Transverse colon (tissue), 4 donors: ENCODE measurements around the gene POMC. TPM values are rescaled to one million over a fixed set of nuclear protein-coding genes. Genes with fewer than 3 reads are reported as not detected.
"Not testable (repeated sequence)": the region's sequence is repeated elsewhere in the genome, so short reads cannot be mapped to it uniquely, and the experiment has no call there.

Experiments used
- DNase-seq: peaks from one replicate; pipeline ENCODE4 v3.0.0-alpha.2; 2019
- H3K27ac ChIP-seq, 4 donors: fragments of 200-600 bp; sonication (generic); 2 replicates each; pipeline ENCODE4 v1.5.1; 2016 to 2018; ENCODE audit warnings: inconsistent platforms in 4 of 4
- H3K27me3 ChIP-seq: fragments of 200-600 bp; sonication (generic); 2 replicates; pipeline ENCODE4 v1.5.1; 2017; ENCODE audit warnings: inconsistent platforms
- H3K36me3 ChIP-seq, 4 donors: fragments of 200-600 bp; sonication (generic); 2 replicates each; pipeline ENCODE4 v1.5.1; 2017 to 2019; ENCODE audit warnings: inconsistent platforms in 4 of 4
- H3K4me1 ChIP-seq, 4 donors: fragments of 200-600 bp; sonication (generic); 2 replicates each; pipeline ENCODE4 v1.5.1; 2017 to 2020; ENCODE audit warnings: inconsistent platforms in 4 of 4
- H3K4me3 ChIP-seq, 4 donors: fragments of 200-600 bp; sonication (generic); 1 replicate in 1 of 4; 2 replicates in 3 of 4; pipeline versions ENCODE4 v1.5.1 to v1.6.1; 2017 to 2019; ENCODE audit warnings: inconsistent platforms in 4 of 4
- H3K9me3 ChIP-seq, 2 donors: fragments of 200-600 bp; sonication (generic); 2 replicates each; pipeline ENCODE4 v1.5.1; 2017 to 2019; ENCODE audit warnings: inconsistent platforms in 2 of 2
- CTCF ChIP-seq, 5 experiments: fragments of 200-600 bp in 3 of 5; fragments of 450-650 bp in 2 of 5; sonication (generic) in 3 of 5; IDR thresholded peaks; 1 replicate in 2 of 5; 2 replicates in 3 of 5; pipeline ENCODE4 v1.5.1; 2016 to 2017; ENCODE audit warnings: antibody characterized with exemption in 5 of 5, inconsistent platforms in 3 of 5, mild to moderate bottlenecking in 2 of 5, moderate library complexity in 1 of 5
- EP300 ChIP-seq: sonication (generic); formaldehyde crosslinking; IDR thresholded peaks from one replicate; pipeline ENCODE4 v1.6.1; 2017; ENCODE audit warnings: antibody characterized with exemption, low read depth
- POLR2A ChIP-seq: fragments of 450-650 bp; IDR thresholded peaks from one replicate; pipeline ENCODE4 v1.6.1; 2016; ENCODE audit warnings: antibody characterized with exemption, mild to moderate bottlenecking, moderate library complexity
- POLR2AphosphoS5 ChIP-seq, 3 donors: sonication (generic); formaldehyde crosslinking; IDR thresholded peaks; one replicate each; pipeline ENCODE4 v1.6.1; 2016; ENCODE audit warnings: antibody characterized with exemption in 3 of 3
- WGBS, 2 donors: methylation state at CpG; one replicate each; pipeline ENCODE4 v1.1.5; 2018; ENCODE audit warnings: low coverage in 1 of 2; 5-methylcytosine and 5-hydroxymethylcytosine counted together
- in situ Hi-C, 4 donors: fragments of 200-750 bp; cut with MboI; loops; one replicate each; pipeline versions ENCODE4 v1.15.0 to v1.15.1; 2017; ENCODE audit warnings: low sequenced_read_pairs in 3 of 4, low pct_ligation_motif_present in 1 of 4, low pct_unique_long_range_greater_than_20kb in 1 of 4
- intact Hi-C: fragments of 100-400 bp; cut with DNase I; formaldehyde crosslinking; loops from one replicate; pipeline ENCODE4 v1.15.1; 2023; ENCODE audit warnings: low total_unique reads
- total RNA-seq, 4 donors: library from RNA; depleted of rRNA; stranded (reverse); fragments of >200 nt; gene quantifications; one replicate each; pipeline ENCODE4 v1.1.0, GENCODE V29; 2016

POMC gene
- total RNA-seq, 4 donors from 2014 or later, result 7.9 to 9.0 TPM; not detected in 2

- TF ChIP-seq POLR2A (no peak), CTCF (IDR thresholded peaks at IDR 0.05) (no peak)
- Histone ChIP-seq H3K9me3 (no peaks in the 10 kb centered on the region), H3K27me3 (no peaks in the 10 kb centered on the region), H3K4me3 (no peak overlapping the region), H3K4me1 (no peaks in the 10 kb centered on the region), H3K27ac (no peak overlapping the region), H3K36me3 (no peaks in the 10 kb centered on the region)
- in situ Hi-C loops, result no loop called here
- intact Hi-C loops, result no loop called here
- 68 to 82% methylated on average over 2 to 10 of the region's 10 CpGs for WGBS, 2 donors
- DNase-seq, result no peak
These were observed 13.0 kb downstream of the POMC start for GRCh38 chr2:25155401-25155800.

GRCh38 chr2:25151718-25152117, 16.7 kb downstream of the POMC start:
- WGBS, 2 donors, result 84% methylated on average over 12 of the region's 12 CpGs; no CpG with 5 or more reads in 1 of the 2 donors
- H3K4me3 ChIP-seq, result no peak overlapping the region
- H3K9me3 ChIP-seq, result no peaks in the 10 kb centered on the region
- in situ Hi-C loops, result no loop called here
- H3K4me1 ChIP-seq, result no peaks in the 10 kb centered on the region
- intact Hi-C loops, result no loop called here
- no peaks in the 10 kb centered on the region for H3K27me3 ChIP-seq
- no peak overlapping the region for H3K27ac ChIP-seq
- TF ChIP-seq POLR2A (no peak), POLR2AphosphoS5 (IDR thresholded peaks at IDR 0.05) (no peak), EP300 (no peak), CTCF (IDR thresholded peaks at IDR 0.05) (no peak)
- DNase-seq, result no peak
- H3K36me3 ChIP-seq, result no peaks in the 10 kb centered on the region

GRCh38 chr2:25150993-25151392, 17.4 kb downstream of the POMC start:
- H3K4me1 ChIP-seq, intact Hi-C loops, H3K9me3 ChIP-seq, in situ Hi-C loops, H3K27ac ChIP-seq, DNase-seq, H3K4me3 ChIP-seq, H3K27me3 ChIP-seq, H3K36me3 ChIP-seq: not testable (repeated sequence)
- 79 to 82% methylated on average over 5 of the region's 5 CpGs for WGBS, 2 donors

GRCh38 chr2:25149646-25150045, 18.7 kb downstream of the POMC start:
- H3K4me1 ChIP-seq, result no peaks in the 10 kb centered on the region
- DNase-seq, result no peak
- TF ChIP-seq POLR2A (no peak), EP300 (no peak), POLR2AphosphoS5 (IDR thresholded peaks at IDR 0.05) (no peak), CTCF (IDR thresholded peaks at IDR 0.05) (no peak)
- no peak overlapping the region for H3K4me3 ChIP-seq
- no peaks in the 10 kb centered on the region for H3K27me3 ChIP-seq
- no peak overlapping the region for H3K27ac ChIP-seq
- in situ Hi-C loops, result loop anchor here in 2 of 4 donors (25.0 kb wide), 1 partner anchor 737 kb away; no protein-coding TSS in a partner anchor
- H3K36me3 ChIP-seq, result no peaks in the 10 kb centered on the region
- 87% methylated on average over 6 of the region's 6 CpGs; no CpG with 5 or more reads in 1 of the 2 donors for WGBS, 2 donors
- intact Hi-C loops, result no loop called here
- H3K9me3 ChIP-seq, result no peaks in the 10 kb centered on the region

- Histone ChIP-seq H3K27me3 (no peaks in the 10 kb centered on the region), H3K36me3 (no peaks in the 10 kb centered on the region), H3K9me3 (no peaks in the 10 kb centered on the region), H3K4me1 (no peaks in the 10 kb centered on the region), H3K27ac (no peak overlapping the region), H3K4me3 (no peak overlapping the region)
- in situ Hi-C loops (loop anchor here in 2 of 4 donors (25.0 kb wide), 1 partner anchor 735 kb away; no protein-coding TSS in a partner anchor), intact Hi-C loops (no loop called here)
- WGBS, 2 donors, result 97% methylated on average over 10 of the region's 10 CpGs; no CpG with 5 or more reads in 1 of the 2 donors
- no peak for DNase-seq
- TF ChIP-seq POLR2A, result no peak
- no peak for TF ChIP-seq CTCF (IDR thresholded peaks at IDR 0.05)
- TF ChIP-seq POLR2AphosphoS5 (IDR thresholded peaks at IDR 0.05), result no peak
- TF ChIP-seq EP300, result no peak
These were observed 21.5 kb downstream of the POMC start for GRCh38 chr2:25146896-25147295.
